Prostate gland (tissue), 2 donors: ENCODE results near the gene GH2.

ENCODE experiments used
- POLR2AphosphoS5 ChIP-seq: sonication (generic); formaldehyde crosslinking; IDR thresholded peaks from one replicate; pipeline ENCODE4 v1.6.1; 2017; ENCODE audit warnings: antibody characterized with exemption
- TF ChIP-seq, protein P1 (sequence below), 4 experiments: fragments of 200-600 bp in 2 of 4; fragments of 450-650 bp in 2 of 4; sonication (generic) in 2 of 4; IDR thresholded peaks; 1 replicate in 3 of 4; 2 replicates in 1 of 4; pipeline ENCODE4 v1.5.1; 2016 to 2019; ENCODE audit warnings: antibody characterized with exemption in 4 of 4, mild to moderate bottlenecking in 2 of 4, moderate library complexity in 2 of 4

- TF ChIP-seq POLR2AphosphoS5 = no peak
- TF ChIP-seq, protein P1, sequence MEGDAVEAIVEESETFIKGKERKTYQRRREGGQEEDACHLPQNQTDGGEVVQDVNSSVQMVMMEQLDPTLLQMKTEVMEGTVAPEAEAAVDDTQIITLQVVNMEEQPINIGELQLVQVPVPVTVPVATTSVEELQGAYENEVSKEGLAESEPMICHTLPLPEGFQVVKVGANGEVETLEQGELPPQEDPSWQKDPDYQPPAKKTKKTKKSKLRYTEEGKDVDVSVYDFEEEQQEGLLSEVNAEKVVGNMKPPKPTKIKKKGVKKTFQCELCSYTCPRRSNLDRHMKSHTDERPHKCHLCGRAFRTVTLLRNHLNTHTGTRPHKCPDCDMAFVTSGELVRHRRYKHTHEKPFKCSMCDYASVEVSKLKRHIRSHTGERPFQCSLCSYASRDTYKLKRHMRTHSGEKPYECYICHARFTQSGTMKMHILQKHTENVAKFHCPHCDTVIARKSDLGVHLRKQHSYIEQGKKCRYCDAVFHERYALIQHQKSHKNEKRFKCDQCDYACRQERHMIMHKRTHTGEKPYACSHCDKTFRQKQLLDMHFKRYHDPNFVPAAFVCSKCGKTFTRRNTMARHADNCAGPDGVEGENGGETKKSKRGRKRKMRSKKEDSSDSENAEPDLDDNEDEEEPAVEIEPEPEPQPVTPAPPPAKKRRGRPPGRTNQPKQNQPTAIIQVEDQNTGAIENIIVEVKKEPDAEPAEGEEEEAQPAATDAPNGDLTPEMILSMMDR (IDR thresholded peaks at IDR 0.05) = no peak
Measured at GRCh38 chr17:63832014-63832413, 49.7 kb downstream of the GH2 start.
